Activated naive CD8-positive, alpha-beta T cell treated with anti-CD3 and anti-CD28 coated beads, Interleukin-2, amount 10 ng/mL, durations not matched to agents 7 days and 5 days (primary cell): ENCODE measurements around the gene TMED7. TPM values are rescaled to one million over a fixed set of nuclear protein-coding genes. Genes with fewer than 3 reads are reported as not detected.
A peak's percentile ranks its signal among the peaks of the same experiment; 100 is the strongest.

ENCODE experiments used
- ATAC-seq: fragments of 150-1000 bp; cut with Tn5 transposase; one replicate; pipeline ENCODE4 v1.10.0; 2021; ENCODE audit warnings: low read depth, moderate library complexity
- POLR2A ChIA-PET: fragments of 350-600 bp; sonication (Branson Sonifier 250); formaldehyde crosslinking; loops from one replicate; lab custom pipeline; 2021; ENCODE audit warnings: antibody characterized with exemption; lab: Charles Lee
- DNase-seq: peaks from one replicate; pipeline ENCODE4 v3.0.0; 2021
- H3K27ac Mint-ChIP-seq: one replicate; pipeline ENCODE4 v1.8.0; 2022; ENCODE audit warnings: mild to moderate bottlenecking, mixed read lengths
- H3K27me3 Mint-ChIP-seq: one replicate; pipeline ENCODE4 v1.8.0; 2022; ENCODE audit warnings: mild to moderate bottlenecking, moderate library complexity, mixed read lengths
- H3K36me3 Mint-ChIP-seq: one replicate; pipeline ENCODE4 v1.8.0; 2021; ENCODE audit warnings: mild to moderate bottlenecking, mixed read lengths
- H3K4me1 Mint-ChIP-seq: one replicate; pipeline ENCODE4 v1.8.0; 2021; ENCODE audit warnings: mixed read lengths
- H3K4me3 Mint-ChIP-seq: one replicate; pipeline ENCODE4 v1.8.0; 2022; ENCODE audit warnings: mild to moderate bottlenecking, moderate library complexity, mixed read lengths
- H3K9me3 Mint-ChIP-seq: one replicate; pipeline ENCODE4 v1.8.0; 2021; ENCODE audit warnings: mixed read lengths
- total RNA-seq, 2 experiments: library from RNA; stranded (reverse); gene quantifications; one replicate each; pipeline ENCODE4 v1.2.3, GENCODE V29; 2021

The TMED7 gene
- total RNA-seq, 2 experiments from 2014 or later: 46.0 to 52.5 TPM

- no peaks in the 10 kb centered on the region for H3K36me3 Mint-ChIP-seq
- no peak for ATAC-seq
- no peak overlapping the region for H3K27ac Mint-ChIP-seq
- DNase-seq: no peak
- peaks cover 37% of the 10 kb centered on the region for H3K27me3 Mint-ChIP-seq
- no peaks in the 10 kb centered on the region for H3K9me3 Mint-ChIP-seq
- H3K4me1 Mint-ChIP-seq: peaks cover 5% of the 10 kb centered on the region
- H3K4me3 Mint-ChIP-seq: no peak overlapping the region
- POLR2A ChIA-PET: no interaction called here
These were observed 18.2 kb upstream of the TMED7 start for GRCh38 chr5:115644046-115644445.

DNA sequence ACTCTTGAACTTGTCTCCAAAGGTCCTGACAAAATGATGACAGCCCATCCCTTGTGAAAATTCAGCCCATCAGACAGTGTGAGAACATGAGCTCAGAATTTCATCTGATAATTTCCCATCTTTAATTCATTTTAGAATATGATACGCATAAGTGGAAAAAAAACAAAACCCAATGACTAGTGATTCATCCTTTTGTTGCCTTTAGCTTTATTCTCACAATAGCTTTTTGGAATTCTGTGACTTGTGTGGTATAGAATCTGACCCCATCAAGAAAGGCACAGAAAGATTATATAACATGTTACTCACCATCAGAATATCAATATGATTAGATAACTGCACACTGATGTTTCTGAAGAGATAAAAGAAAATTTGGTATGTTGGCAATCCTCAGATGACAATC is 16.1 kb upstream of the TMED7 start:
- Mint-ChIP-seq H3K27me3 (peaks cover 40% of the 10 kb centered on the region), H3K9me3 (no peaks in the 10 kb centered on the region), H3K4me1 (peaks cover 17% of the 10 kb centered on the region), H3K36me3 (no peaks in the 10 kb centered on the region), H3K27ac (no peak overlapping the region), H3K4me3 (no peak overlapping the region)
- POLR2A ChIA-PET: no interaction called here
- DNase-seq (no peak), ATAC-seq (no peak)

DNA sequence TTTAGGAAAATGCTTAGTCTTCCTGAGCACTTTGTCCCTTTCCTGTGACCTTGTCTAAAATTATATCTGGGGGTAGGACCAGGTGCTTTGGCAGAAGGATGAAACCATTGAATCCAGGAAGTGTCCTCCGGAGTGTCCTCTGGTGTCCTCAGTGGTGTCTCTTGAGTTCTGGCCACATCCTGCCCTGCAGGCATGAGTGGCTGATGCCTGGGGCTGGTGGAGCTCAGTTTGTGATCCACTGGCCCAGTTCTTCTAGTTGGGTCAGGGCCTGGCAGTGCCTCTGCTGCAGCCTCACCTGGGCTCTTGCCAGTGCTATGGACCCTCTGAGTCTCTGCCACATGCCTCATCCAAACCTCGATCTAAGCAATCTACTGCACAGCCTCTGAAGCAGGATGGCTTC is 14.4 kb upstream of the TMED7 start:
- Mint-ChIP-seq H3K27ac (no peak overlapping the region), H3K36me3 (no peaks in the 10 kb centered on the region), H3K4me3 (no peak overlapping the region), H3K27me3 (peaks cover 46% of the 10 kb centered on the region), H3K4me1 (peaks cover 17% of the 10 kb centered on the region), H3K9me3 (no peaks in the 10 kb centered on the region)
- ATAC-seq: no peak
- POLR2A ChIA-PET: no interaction called here
- no peak for DNase-seq

DNA sequence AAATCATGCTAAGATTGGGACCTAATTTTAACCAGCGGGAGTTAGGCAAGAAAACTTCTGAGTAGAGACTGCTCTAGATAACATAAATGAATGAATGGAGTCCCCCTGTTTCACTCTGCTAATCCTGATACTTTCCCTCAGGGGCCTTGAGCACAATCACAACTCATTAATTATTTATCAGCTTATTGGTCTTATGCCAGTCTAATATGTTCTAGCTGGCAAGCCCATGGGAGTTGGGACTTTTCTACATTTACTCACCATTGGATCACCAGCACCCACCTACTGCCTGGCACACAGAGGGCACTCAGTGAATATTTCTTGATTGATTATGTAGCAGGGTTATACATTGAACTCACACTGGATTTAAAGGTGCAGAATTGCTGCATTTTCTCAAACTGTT is 13.5 kb upstream of the TMED7 start:
- H3K27ac Mint-ChIP-seq: no peak overlapping the region
- DNase-seq (no peak), ATAC-seq (no peak)
- no peaks in the 10 kb centered on the region for H3K36me3 Mint-ChIP-seq
- H3K27me3 Mint-ChIP-seq: peaks cover 38% of the 10 kb centered on the region
- H3K9me3 Mint-ChIP-seq: no peaks in the 10 kb centered on the region
- no peak overlapping the region for H3K4me3 Mint-ChIP-seq
- H3K4me1 Mint-ChIP-seq: peaks cover 19% of the 10 kb centered on the region
- POLR2A ChIA-PET: no interaction called here

- Mint-ChIP-seq H3K36me3 (no peaks in the 10 kb centered on the region), H3K4me1 (peaks cover 27% of the 10 kb centered on the region), H3K27ac (no peak overlapping the region), H3K27me3 (peaks cover 39% of the 10 kb centered on the region), H3K4me3 (no peak overlapping the region), H3K9me3 (no peaks in the 10 kb centered on the region)
- POLR2A ChIA-PET: no interaction called here
- DNase-seq (no peak), ATAC-seq (no peak)
These were observed 11.7 kb upstream of the TMED7 start for GRCh38 chr5:115637507-115637906.

GRCh38 chr5:115636008-115636407 is 10.2 kb upstream of the TMED7 start:
- ATAC-seq (no peak), DNase-seq (no peak)
- H3K4me3 Mint-ChIP-seq: no peak overlapping the region
- no peaks in the 10 kb centered on the region for H3K9me3 Mint-ChIP-seq
- POLR2A ChIA-PET: no interaction called here
- H3K27me3 Mint-ChIP-seq: peaks cover 40% of the 10 kb centered on the region
- peaks cover 27% of the 10 kb centered on the region for H3K4me1 Mint-ChIP-seq
- no peaks in the 10 kb centered on the region for H3K36me3 Mint-ChIP-seq
- no peak overlapping the region for H3K27ac Mint-ChIP-seq

DNA sequence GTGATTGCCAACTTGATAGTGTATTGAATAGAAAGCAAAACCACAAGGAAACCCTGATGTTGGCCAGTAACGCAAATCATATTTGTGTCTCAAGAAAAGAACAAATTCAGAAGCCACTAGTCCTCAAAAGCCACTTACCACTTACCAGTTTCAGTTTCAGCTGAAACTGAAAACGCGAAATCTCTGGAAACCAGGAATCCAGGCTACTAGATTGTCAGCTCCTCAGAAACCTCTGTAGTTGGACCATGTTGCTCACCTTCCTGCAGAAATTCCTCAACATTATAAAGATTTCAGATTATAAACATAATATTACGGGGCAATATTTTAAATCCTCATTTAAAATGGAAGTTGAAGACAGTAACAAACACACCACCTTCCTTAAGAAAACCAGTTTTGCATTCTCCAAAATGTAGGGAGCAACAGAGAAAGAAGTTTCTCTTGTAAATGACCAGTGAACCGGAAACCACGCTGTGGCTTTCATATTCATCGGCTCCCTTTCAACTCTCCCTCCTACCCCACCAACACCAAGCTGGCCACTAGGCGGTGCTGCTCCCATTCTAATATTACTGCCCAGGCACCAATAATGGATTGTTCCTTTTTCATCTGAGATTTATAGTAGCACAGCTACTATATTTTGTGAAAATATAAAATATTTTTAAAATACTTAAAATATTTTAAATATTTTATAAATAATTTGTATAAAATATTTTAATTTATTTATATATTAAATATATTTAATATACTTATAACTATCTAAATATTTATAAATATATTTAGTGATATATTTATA is 8.7 kb upstream of the TMED7 start:
- Mint-ChIP-seq H3K4me3 (peak overlapping the region; percentile 66), H3K27ac (peak overlapping the region; percentile 56), H3K9me3 (no peaks in the 10 kb centered on the region), H3K4me1 (peaks cover 22% of the 10 kb centered on the region), H3K36me3 (no peaks in the 10 kb centered on the region), H3K27me3 (peaks cover 39% of the 10 kb centered on the region)
- ATAC-seq (peak; percentile 91), DNase-seq (peak; percentile 82)
- POLR2A ChIA-PET: interaction anchor here (0.9 to 1.3 kb wide), 3 partner anchors 9 to 208 kb away, joined by 3 to 5 read pairs (median 4); partner anchors contain the start of genes AP3S1, ATG12 and TMED7

- H3K27me3 Mint-ChIP-seq: peaks cover 19% of the 10 kb centered on the region
- H3K36me3 Mint-ChIP-seq: no peaks in the 10 kb centered on the region
- no peak overlapping the region for H3K4me3 Mint-ChIP-seq
- peaks cover 11% of the 10 kb centered on the region for H3K4me1 Mint-ChIP-seq
- no peak overlapping the region for H3K27ac Mint-ChIP-seq
- POLR2A ChIA-PET: no interaction called here
- no peak for ATAC-seq
- no peaks in the 10 kb centered on the region for H3K9me3 Mint-ChIP-seq
- DNase-seq: no peak
These were observed 4.1 kb upstream of the TMED7 start for GRCh38 chr5:115629903-115630302.

DNA sequence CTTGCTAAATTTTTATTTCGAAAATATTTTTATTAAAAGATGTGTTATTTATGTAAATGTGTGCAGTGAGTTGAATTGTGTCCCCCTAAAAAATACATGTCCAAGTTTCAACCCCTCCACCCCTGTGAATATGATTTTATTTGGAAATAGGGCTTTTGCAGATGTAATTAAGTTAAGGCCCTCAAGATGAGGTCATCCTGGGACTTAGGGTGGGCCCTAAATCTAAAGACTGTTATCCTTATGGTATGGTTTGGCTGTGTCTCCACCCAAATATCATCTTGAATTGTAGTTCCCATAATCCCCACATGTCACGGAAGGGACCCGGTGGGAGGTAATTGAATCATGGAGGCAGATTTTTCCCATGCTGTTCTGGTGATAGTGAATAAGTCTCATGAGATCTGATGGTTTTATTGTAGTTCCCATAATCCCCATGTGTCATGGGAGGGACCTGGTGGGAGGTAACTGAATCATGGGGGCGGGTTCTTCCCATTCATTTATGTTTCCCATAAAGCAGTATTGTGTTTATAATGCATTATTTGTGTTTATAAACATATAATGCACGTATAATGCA is 1.5 kb upstream of the TMED7 start:
- Mint-ChIP-seq H3K4me3 (no peak overlapping the region), H3K27me3 (peaks cover 6% of the 10 kb centered on the region), H3K4me1 (peaks cover 7% of the 10 kb centered on the region), H3K9me3 (no peaks in the 10 kb centered on the region), H3K36me3 (peaks cover 4% of the 10 kb centered on the region), H3K27ac (no peak overlapping the region)
- POLR2A ChIA-PET: interaction anchor here (0.6 kb wide), 1 partner anchor 25 kb away, joined by 6 read pairs; the partner anchor contains the start of gene TICAM2
- DNase-seq (no peak), ATAC-seq (no peak)

DNA sequence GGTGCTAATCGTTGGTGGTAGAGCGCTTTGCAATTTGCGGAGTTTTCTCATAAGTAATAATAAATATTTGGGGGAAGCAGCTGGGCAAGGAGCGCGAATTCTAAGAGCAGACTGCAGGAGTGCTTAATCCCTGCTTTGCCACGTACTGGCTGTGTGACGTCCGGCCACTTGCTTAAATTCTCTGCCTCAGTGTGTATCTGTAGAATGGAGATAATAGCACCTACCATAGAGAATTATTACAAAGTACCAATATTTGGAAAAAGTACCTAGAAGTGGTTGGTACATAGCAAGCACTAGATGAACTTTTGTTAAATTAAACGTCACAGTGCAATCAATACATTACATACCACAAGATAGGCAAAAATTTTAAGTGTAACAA is 598 bp upstream of the TMED7 start:
- no peaks in the 10 kb centered on the region for H3K27me3 Mint-ChIP-seq
- no peak overlapping the region for H3K4me3 Mint-ChIP-seq
- peaks cover 8% of the 10 kb centered on the region for H3K36me3 Mint-ChIP-seq
- H3K9me3 Mint-ChIP-seq: no peaks in the 10 kb centered on the region
- peak overlapping the region; percentile 89 for H3K27ac Mint-ChIP-seq
- no peak for DNase-seq
- peaks cover 13% of the 10 kb centered on the region for H3K4me1 Mint-ChIP-seq
- POLR2A ChIA-PET: interaction anchor here (0.8 to 3.6 kb wide), 2 partner anchors 82 to 459 kb away, joined by 6 to 17 read pairs; partner anchors contain the start of gene FEM1C
- ATAC-seq: peak; percentile 17

GRCh38 chr5:115624994-115625393 is 842 bp downstream of the TMED7 start:
- H3K4me1 Mint-ChIP-seq: peaks cover 18% of the 10 kb centered on the region
- ATAC-seq: no peak
- no peak overlapping the region for H3K4me3 Mint-ChIP-seq
- POLR2A ChIA-PET: interaction anchor here (0.9 to 3.6 kb wide), 9 partner anchors 9 to 460 kb away, joined by 3 to 17 read pairs (median 5); partner anchors contain the start of genes AP3S1, ATG12, COMMD10 and FEM1C
- peaks cover 13% of the 10 kb centered on the region for H3K36me3 Mint-ChIP-seq
- no peaks in the 10 kb centered on the region for H3K27me3 Mint-ChIP-seq
- no peaks in the 10 kb centered on the region for H3K9me3 Mint-ChIP-seq
- DNase-seq: no peak
- no peak overlapping the region for H3K27ac Mint-ChIP-seq

GRCh38 chr5:115623658-115624057 is 2.2 kb downstream of the TMED7 start:
- Mint-ChIP-seq H3K4me3 (no peak overlapping the region), H3K27ac (no peak overlapping the region), H3K36me3 (peaks cover 23% of the 10 kb centered on the region), H3K4me1 (peaks cover 20% of the 10 kb centered on the region), H3K9me3 (no peaks in the 10 kb centered on the region), H3K27me3 (no peaks in the 10 kb centered on the region)
- no peak for DNase-seq
- POLR2A ChIA-PET: interaction anchor here (0.6 to 3.6 kb wide), 7 partner anchors 9 to 461 kb away, joined by 3 to 17 read pairs (median 5); partner anchors contain the start of genes COMMD10, FEM1C and TICAM2
- no peak for ATAC-seq

- H3K9me3 Mint-ChIP-seq: no peaks in the 10 kb centered on the region
- H3K4me3 Mint-ChIP-seq: no peak overlapping the region
- H3K27me3 Mint-ChIP-seq: no peaks in the 10 kb centered on the region
- peaks cover 30% of the 10 kb centered on the region for H3K36me3 Mint-ChIP-seq
- ATAC-seq (no peak), DNase-seq (no peak)
- POLR2A ChIA-PET: no interaction called here
- H3K4me1 Mint-ChIP-seq: peaks cover 20% of the 10 kb centered on the region
- H3K27ac Mint-ChIP-seq: no peak overlapping the region
These were observed 4.4 kb downstream of the TMED7 start for GRCh38 chr5:115621365-115621900.
